ENCODE results near the gene P4HA3.

P4HA3 gene

GRCh38 chr11:74327076-74327475, 15.6 kb upstream of the P4HA3 start:
- TF ChIP-seq CTCF (IDR thresholded peaks at IDR 0.05; ENCODE audit: low read depth, low read length), result no peak
- no peak for DNase-seq (ENCODE audit: low read depth, low spot score)
- H3K4me3 ChIP-seq (ENCODE audit: low read depth, low read length), result no peak overlapping the region
- in situ Hi-C loops (cut with HindIII; ENCODE audit: low sequenced_read_pairs), result no loop called here

DNA sequence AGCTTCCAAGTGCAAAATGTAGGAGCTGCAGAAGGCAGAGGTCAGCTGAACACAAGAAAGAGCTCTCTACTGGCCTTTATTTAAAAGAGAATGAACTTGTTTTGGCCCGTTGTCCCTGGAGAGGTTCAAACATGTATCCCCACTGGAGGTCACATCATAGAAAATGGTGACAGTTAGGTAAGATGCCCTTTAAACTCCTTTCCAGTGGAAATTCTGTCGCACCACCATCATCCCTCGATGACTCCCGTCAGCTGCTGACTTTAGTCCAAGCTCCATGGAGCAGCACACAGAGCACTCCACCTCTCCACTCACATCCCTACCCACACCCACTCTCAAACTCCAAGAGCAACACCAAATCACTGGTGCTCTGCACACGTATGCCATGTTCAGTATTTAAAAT, 15.2 kb upstream of the P4HA3 start:
- no peak for TF ChIP-seq CTCF (IDR thresholded peaks at IDR 0.05; ENCODE audit: low read depth, low read length)
- DNase-seq (ENCODE audit: low read depth, low spot score), result no peak
- H3K4me3 ChIP-seq (ENCODE audit: low read depth, low read length), result no peak overlapping the region
- in situ Hi-C loops (cut with HindIII; ENCODE audit: low sequenced_read_pairs), result no loop called here

DNA sequence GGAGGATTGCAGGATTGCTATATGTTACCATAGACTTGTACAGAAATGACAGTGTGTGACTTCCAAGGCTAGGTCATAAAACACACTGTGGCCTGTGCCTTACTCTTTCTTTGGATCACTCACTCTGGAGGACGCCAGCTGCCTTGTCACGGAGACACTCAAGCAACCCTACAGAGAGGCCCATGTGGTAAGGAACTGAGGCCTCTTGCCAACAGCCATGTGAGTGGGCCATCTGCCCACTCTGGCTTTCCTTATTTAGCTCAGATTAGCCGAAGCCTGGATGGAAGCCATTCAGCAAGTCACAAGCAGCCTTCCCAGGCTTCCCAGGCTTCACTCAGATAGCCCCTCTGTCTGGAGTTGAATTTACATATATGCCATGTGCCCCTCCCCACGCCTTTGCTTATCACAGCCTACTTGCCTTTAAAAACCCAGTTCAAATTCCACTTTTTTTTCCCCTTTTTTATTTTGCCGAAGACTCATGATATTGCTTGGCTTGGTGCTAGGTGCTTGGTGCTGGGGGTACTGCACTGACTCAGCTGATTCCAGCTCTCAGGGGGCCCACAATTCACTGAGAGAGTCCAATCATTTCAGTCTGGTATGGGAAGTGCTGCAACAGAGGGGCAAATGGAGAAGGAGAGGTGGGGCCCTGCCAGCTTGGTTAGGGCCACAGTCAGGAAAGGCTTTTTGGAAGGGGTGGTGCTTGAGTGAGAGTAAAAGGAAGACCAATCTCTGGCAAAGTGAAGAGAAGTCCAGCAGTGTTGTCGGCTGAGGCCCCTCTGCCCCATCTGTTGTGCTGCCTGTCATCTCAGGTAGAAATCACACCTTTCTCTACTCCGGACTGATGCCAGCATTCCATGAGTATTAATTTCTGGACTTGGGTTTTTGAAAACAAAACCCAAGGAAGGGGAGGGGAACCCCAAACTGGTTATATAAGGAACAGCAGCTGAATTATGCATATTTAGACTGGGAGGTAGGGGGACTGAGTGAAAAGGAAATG, 14.5 kb upstream of the P4HA3 start:
- DNase-seq (ENCODE audit: low read depth, low spot score), result peak; percentile 93
- in situ Hi-C loops (cut with HindIII; ENCODE audit: low sequenced_read_pairs), result no loop called here

DNA sequence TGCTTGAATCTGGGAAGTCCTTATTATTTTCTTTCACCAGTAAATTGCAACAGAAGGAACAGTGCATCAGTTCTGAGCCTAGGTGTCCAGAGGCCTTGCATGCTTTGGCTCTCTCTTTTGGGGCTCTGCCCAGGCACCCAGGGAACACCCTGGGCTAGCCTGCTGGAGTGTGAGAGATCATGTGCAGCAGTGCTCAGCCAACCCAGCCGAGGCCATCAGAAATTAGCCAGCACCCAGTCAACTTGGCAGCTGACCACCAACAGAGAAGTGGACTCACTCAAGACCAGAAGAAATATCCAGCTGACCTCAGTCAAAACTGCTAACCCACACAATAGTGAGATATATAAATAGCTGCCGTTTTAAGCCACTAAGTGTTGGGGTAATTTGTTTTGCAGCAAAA, 11.2 kb upstream of the P4HA3 start:
- TF ChIP-seq CTCF (IDR thresholded peaks at IDR 0.05; ENCODE audit: low read depth, low read length), result no peak
- DNase-seq (ENCODE audit: low read depth, low spot score), result peak; percentile 31
- H3K4me3 ChIP-seq (ENCODE audit: low read depth, low read length), result no peak overlapping the region
- in situ Hi-C loops (cut with HindIII; ENCODE audit: low sequenced_read_pairs), result no loop called here

More for the DNA sequence above, 14.5 kb upstream of the P4HA3 start:
- TF ChIP-seq CTCF (IDR thresholded peaks at IDR 0.05; ENCODE audit: low read depth, low read length), result no peak
- H3K4me3 ChIP-seq (ENCODE audit: low read depth, low read length), result no peak overlapping the region

DNA sequence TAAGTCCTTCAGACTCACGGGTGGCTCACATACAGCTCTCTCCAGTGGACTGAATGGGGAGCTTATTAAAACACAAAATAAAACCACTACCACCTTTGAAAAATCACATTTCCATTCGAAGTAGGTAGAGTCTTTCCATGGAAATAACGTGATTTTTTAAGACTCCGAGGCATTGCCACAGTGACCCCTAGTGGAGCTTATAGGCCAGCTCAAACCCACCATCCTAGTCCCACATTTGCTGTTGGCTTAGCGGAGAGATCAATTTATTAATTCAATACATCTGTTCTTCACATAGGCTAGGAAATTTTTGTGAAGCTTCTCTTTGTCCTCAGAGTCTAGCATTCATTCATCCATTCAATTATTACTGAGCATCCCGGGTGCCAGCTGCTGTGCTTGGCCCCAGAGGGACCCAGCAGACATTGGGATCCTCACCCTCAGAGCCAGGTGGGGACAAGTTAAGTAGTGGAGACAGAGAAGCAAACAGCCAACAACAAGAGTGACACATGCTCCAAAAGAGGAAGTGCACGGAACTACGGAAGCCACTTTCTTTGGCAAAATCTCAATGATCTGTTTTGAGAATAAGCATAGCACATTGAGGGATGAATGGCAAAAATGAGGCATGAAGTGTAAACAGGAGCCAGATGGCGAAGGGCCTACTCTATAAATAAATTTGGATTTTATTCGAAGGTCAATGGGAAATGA, 10.2 kb upstream of the P4HA3 start:
- DNase-seq (ENCODE audit: low read depth, low spot score), result peak; percentile 70
- no peak overlapping the region for H3K4me3 ChIP-seq (ENCODE audit: low read depth, low read length)
- peak; percentile 75 for TF ChIP-seq CTCF (IDR thresholded peaks at IDR 0.05; ENCODE audit: low read depth, low read length)
- in situ Hi-C loops (cut with HindIII; ENCODE audit: low sequenced_read_pairs), result no loop called here

GRCh38 chr11:74320538-74320937, 9.1 kb upstream of the P4HA3 start:
- DNase-seq (ENCODE audit: low read depth, low spot score), result no peak
- TF ChIP-seq CTCF (IDR thresholded peaks at IDR 0.05; ENCODE audit: low read depth, low read length), result no peak
- in situ Hi-C loops (cut with HindIII; ENCODE audit: low sequenced_read_pairs), result no loop called here
- no peak overlapping the region for H3K4me3 ChIP-seq (ENCODE audit: low read depth, low read length)

Data from astrocyte of the spinal cord (primary cell).